Measurements from ENCODE around the gene BUB3. TPM values are rescaled to one million over a fixed set of nuclear protein-coding genes. Genes with fewer than 3 reads are reported as not detected.

BUB3 gene
- total and polyA plus RNA-seq, 2 of the 13 experiments (the other 11 are each of a cell fraction or from before 2014, with no cell fraction given), result 174 to 188 TPM

GRCh38 chr10:123139521-123140163 is 14.6 kb upstream of the BUB3 start (continued):
- no peak; the same call in 1 of the 2 replicates for TF ChIP-seq ZNF12 (CRISPR knock-in tag; IDR thresholded peaks at IDR 0.05)
- no peak for TF ChIP-seq ZNF749 (CRISPR knock-in tag; IDR thresholded peaks at IDR 0.05; ENCODE audit: borderline replicate concordance)
- peak; percentile 97 for TF ChIP-seq BCL6 (CRISPR knock-in tag; IDR thresholded peaks at IDR 0.05)
- TF ChIP-seq KDM3A (CRISPR knock-in tag; IDR thresholded peaks at IDR 0.05; ENCODE audit: low read depth), result no peak
- no peak for TF ChIP-seq EHMT2 (IDR thresholded peaks at IDR 0.05; ENCODE audit: borderline replicate concordance, low read depth, low read length)
- 0 out of 2 replicates have a peak, but pooled peaks have one; percentile 31 for TF ChIP-seq ZBTB7A (CRISPR knock-in tag; IDR thresholded peaks at IDR 0.05)
- TF ChIP-seq REPIN1 (CRISPR knock-in tag; IDR thresholded peaks at IDR 0.05; ENCODE audit: borderline replicate concordance, low read depth), result peak; percentile 89; the same call in 1 of the 2 replicates
- TF ChIP-seq ARID5B (CRISPR knock-in tag; IDR thresholded peaks at IDR 0.05), result peak; percentile 83
- TF ChIP-seq ZNF629 (CRISPR knock-in tag; conservative IDR thresholded peaks at IDR 0.05), result peak; percentile 27; the same call in 1 of the 2 replicates
- 0 out of 2 replicates have a peak, but pooled peaks have one; percentile 47 for TF ChIP-seq ZBTB43 (CRISPR knock-in tag; conservative IDR thresholded peaks at IDR 0.05)
- no peak for TF ChIP-seq ZNF430 (CRISPR knock-in tag; IDR thresholded peaks at IDR 0.05)
- 0 out of 2 replicates have a peak, but pooled peaks have one; percentile 68 for TF ChIP-seq HDAC6 (IDR thresholded peaks at IDR 0.05; ENCODE audit: low read depth, low read length)
- no peak for TF ChIP-seq ZBTB42 (CRISPR knock-in tag; IDR thresholded peaks at IDR 0.05)
- TF ChIP-seq DNMT1 (CRISPR knock-in tag; IDR thresholded peaks at IDR 0.05), result no peak
- TF ChIP-seq ZNF790 (CRISPR knock-in tag; IDR thresholded peaks at IDR 0.05; ENCODE audit: borderline replicate concordance), result no peak
- TF ChIP-seq ASH2L (IDR thresholded peaks at IDR 0.05; ENCODE audit: insufficient read length, low read depth, low read length), result peak; percentile 72
- TF ChIP-seq GZF1 (CRISPR knock-in tag; IDR thresholded peaks at IDR 0.05), result no peak
- peak; percentile 58; the same call in 1 of the 2 replicates for TF ChIP-seq GATA4 (IDR thresholded peaks at IDR 0.05; ENCODE audit: borderline replicate concordance, low read depth)
- 0 out of 2 replicates have a peak, but pooled peaks have one; percentile 40 for TF ChIP-seq SSRP1 (CRISPR knock-in tag; IDR thresholded peaks at IDR 0.05)
- TF ChIP-seq ZNF883 (CRISPR knock-in tag; IDR thresholded peaks at IDR 0.05; ENCODE audit: not compliant biosample characterization), result peak; percentile 68
- TF ChIP-seq FOXA1 (IDR thresholded peaks at IDR 0.05), result no peak
- TF ChIP-seq FOXA1 (CRISPR knock-in tag; IDR thresholded peaks at IDR 0.05), result 0 out of 2 replicates have a peak, but pooled peaks have one; percentile 27
- TF ChIP-seq SMAD9 (CRISPR knock-in tag; IDR thresholded peaks at IDR 0.05), result no peak
- no peak for TF ChIP-seq ZZZ3 (CRISPR knock-in tag; IDR thresholded peaks at IDR 0.05; ENCODE audit: borderline replicate concordance)
- peak; percentile 73; the same call in 1 of the 2 replicates for TF ChIP-seq ZNF501 (CRISPR knock-in tag; IDR thresholded peaks at IDR 0.05)
- TF ChIP-seq ZSCAN25 (CRISPR knock-in tag; IDR thresholded peaks at IDR 0.05), result peak; percentile 34; the same call in 1 of the 2 replicates
- TF ChIP-seq CREM (IDR thresholded peaks at IDR 0.05), result 0 out of 2 replicates have a peak, but pooled peaks have one; percentile 32
- TF ChIP-seq CREM (CRISPR knock-in tag; IDR thresholded peaks at IDR 0.05), result no peak

Measured in HepG2 (cell line).